ENCODE results near the gene DEPDC5. TPM values are rescaled to one million over a fixed set of nuclear protein-coding genes. Genes with fewer than 3 reads are reported as not detected.

Gene DEPDC5
- total RNA-seq, 3 donors from 2014 or later: 13.6 to 20.0 (median 16.1) TPM

GRCh38 chr22:31893460-31893859 lies 139.6 kb downstream of the DEPDC5 start:
- DNase-seq (ENCODE audit: low spot score in 2 of 2): no peak
- no peaks in the 10 kb centered on the region for H3K36me3 ChIP-seq
- no peaks in the 10 kb centered on the region for H3K4me1 ChIP-seq
- intact Hi-C loops (cut with DNase I; ENCODE audit: low total_unique reads): no loop called here
- H3K4me3 ChIP-seq: no peak overlapping the region
- TF ChIP-seq POLR2AphosphoS5 (IDR thresholded peaks at IDR 0.05) (no peak), POLR2A (IDR thresholded peaks at IDR 0.05) (no peak), CTCF (IDR thresholded peaks at IDR 0.05) (no peak)
- no peaks in the 10 kb centered on the region for H3K27me3 ChIP-seq
- no peak overlapping the region for H3K27ac ChIP-seq
- H3K9me3 ChIP-seq: no peaks in the 10 kb centered on the region

- TF ChIP-seq CTCF (IDR thresholded peaks at IDR 0.05) (no peak), POLR2A (IDR thresholded peaks at IDR 0.05) (no peak), POLR2AphosphoS5 (IDR thresholded peaks at IDR 0.05) (no peak)
- Histone ChIP-seq H3K27me3 (no peaks in the 10 kb centered on the region), H3K27ac (no peak overlapping the region), H3K9me3 (no peaks in the 10 kb centered on the region), H3K4me1 (no peaks in the 10 kb centered on the region), H3K4me3 (no peak overlapping the region), H3K36me3 (no peaks in the 10 kb centered on the region)
- intact Hi-C loops (cut with DNase I; ENCODE audit: low total_unique reads): no loop called here
- DNase-seq (ENCODE audit: low spot score in 2 of 2): no peak
Observed at GRCh38 chr22:31895411-31896123, 141.7 kb downstream of the DEPDC5 start.

GRCh38 chr22:31896472-31896871 lies 142.7 kb downstream of the DEPDC5 start:
- Histone ChIP-seq H3K27ac (no peak overlapping the region), H3K9me3 (no peaks in the 10 kb centered on the region), H3K4me3 (no peak overlapping the region), H3K36me3 (no peaks in the 10 kb centered on the region), H3K4me1 (no peaks in the 10 kb centered on the region), H3K27me3 (no peaks in the 10 kb centered on the region)
- intact Hi-C loops (cut with DNase I; ENCODE audit: low total_unique reads): no loop called here
- no peak for DNase-seq (ENCODE audit: low spot score in 2 of 2)
- TF ChIP-seq CTCF (IDR thresholded peaks at IDR 0.05): no peak
- no peak for TF ChIP-seq POLR2A (IDR thresholded peaks at IDR 0.05)
- TF ChIP-seq POLR2AphosphoS5 (IDR thresholded peaks at IDR 0.05): no peak

- Histone ChIP-seq H3K27me3 (no peaks in the 10 kb centered on the region), H3K9me3 (no peaks in the 10 kb centered on the region)
- no peak for DNase-seq (ENCODE audit: low spot score in 2 of 2)
Observed at GRCh38 chr22:31897842-31898805, 144.3 kb downstream of the DEPDC5 start.

More at GRCh38 chr22:31897842-31898805, 144.3 kb downstream of the DEPDC5 start:
- TF ChIP-seq POLR2A (IDR thresholded peaks at IDR 0.05) (no peak), POLR2AphosphoS5 (IDR thresholded peaks at IDR 0.05) (no peak), CTCF (IDR thresholded peaks at IDR 0.05) (no peak)
- H3K4me3 ChIP-seq: no peak overlapping the region
- H3K27ac ChIP-seq: no peak overlapping the region
- H3K4me1 ChIP-seq: no peaks in the 10 kb centered on the region
- intact Hi-C loops (cut with DNase I; ENCODE audit: low total_unique reads): no loop called here
- H3K36me3 ChIP-seq: no peaks in the 10 kb centered on the region

Measured in breast epithelium (tissue), 4 donors.